ENCODE data around the gene HIPK4. TPM values are rescaled to one million over a fixed set of nuclear protein-coding genes. Genes with fewer than 3 reads are reported as not detected.

The HIPK4 gene
- total and polyA plus RNA-seq, 9 of the 15 experiments (the other 6 are each of a cell fraction or from before 2014, with no cell fraction given) = 0.06 to 0.09 TPM; not detected in 7

DNA sequence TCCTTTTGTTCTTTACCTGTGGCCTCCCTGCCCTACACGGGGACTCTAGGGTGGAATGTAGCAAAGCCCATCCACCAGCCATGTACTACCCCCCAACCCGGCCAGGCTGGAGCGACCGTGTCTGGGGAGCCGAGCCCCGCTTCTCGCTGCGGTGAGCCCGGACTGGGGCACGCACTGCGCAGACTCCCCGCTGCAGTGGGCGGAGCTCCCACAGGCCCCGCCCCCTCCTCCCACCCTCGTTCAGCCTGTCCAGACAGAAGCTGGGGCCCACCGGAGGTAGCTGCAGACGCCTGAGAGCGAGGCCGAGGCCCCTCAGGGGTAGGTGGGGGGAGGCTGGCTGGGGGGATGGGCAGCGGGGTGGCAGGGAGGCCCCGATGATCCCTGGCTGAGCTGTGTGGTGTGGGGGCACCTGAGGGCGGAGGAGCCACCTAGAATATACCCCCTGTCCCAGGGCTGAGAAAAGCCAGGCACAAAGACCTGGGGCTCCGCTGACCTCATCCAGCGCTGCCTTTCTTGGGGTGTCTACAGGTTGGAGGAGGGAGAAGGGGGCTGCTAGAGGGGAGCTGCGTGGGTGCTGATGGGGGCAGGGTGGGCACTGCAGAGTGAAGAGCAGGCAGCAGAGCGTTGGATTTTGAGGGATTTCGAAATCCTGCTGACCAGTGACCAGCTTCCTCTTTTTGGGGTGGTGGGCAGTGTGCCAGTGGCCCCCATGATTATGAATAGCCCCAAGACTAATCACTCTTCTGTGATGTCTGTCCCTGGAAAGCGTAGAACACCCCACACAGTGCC lies 24.2 kb downstream of the HIPK4 start (continued):
- no peak for TF ChIP-seq HNRNPH1 (optimal IDR thresholded peaks at IDR 0.05; ENCODE audit: low read depth, low read length)
- TF ChIP-seq RBFOX2 (IDR thresholded peaks at IDR 0.05; ENCODE audit: low read depth, low read length) = peak; percentile 40; the same call in 1 of the 2 replicates
- no peak for TF ChIP-seq ELF1 (tag; IDR thresholded peaks at IDR 0.05)
- TF ChIP-seq NONO (IDR thresholded peaks at IDR 0.05; ENCODE audit: low read depth in 2 of 2, low read length in 1 of 2) = no peak
- TF ChIP-seq, protein P1, sequence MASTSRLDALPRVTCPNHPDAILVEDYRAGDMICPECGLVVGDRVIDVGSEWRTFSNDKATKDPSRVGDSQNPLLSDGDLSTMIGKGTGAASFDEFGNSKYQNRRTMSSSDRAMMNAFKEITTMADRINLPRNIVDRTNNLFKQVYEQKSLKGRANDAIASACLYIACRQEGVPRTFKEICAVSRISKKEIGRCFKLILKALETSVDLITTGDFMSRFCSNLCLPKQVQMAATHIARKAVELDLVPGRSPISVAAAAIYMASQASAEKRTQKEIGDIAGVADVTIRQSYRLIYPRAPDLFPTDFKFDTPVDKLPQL (IDR thresholded peaks at IDR 0.05; ENCODE audit: extremely low read depth, insufficient read length) = no peak
- TF ChIP-seq, protein P2, sequence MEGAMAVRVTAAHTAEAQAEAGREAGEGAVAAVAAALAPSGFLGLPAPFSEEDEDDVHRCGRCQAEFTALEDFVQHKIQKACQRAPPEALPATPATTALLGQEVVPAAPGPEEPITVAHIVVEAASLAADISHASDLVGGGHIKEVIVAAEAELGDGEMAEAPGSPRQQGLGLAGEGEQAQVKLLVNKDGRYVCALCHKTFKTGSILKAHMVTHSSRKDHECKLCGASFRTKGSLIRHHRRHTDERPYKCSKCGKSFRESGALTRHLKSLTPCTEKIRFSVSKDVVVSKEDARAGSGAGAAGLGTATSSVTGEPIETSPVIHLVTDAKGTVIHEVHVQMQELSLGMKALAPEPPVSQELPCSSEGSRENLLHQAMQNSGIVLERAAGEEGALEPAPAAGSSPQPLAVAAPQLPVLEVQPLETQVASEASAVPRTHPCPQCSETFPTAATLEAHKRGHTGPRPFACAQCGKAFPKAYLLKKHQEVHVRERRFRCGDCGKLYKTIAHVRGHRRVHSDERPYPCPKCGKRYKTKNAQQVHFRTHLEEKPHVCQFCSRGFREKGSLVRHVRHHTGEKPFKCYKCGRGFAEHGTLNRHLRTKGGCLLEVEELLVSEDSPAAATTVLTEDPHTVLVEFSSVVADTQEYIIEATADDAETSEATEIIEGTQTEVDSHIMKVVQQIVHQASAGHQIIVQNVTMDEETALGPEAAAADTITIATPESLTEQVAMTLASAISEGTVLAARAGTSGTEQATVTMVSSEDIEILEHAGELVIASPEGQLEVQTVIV (CRISPR knock-in tag; IDR thresholded peaks at IDR 0.05; ENCODE audit: borderline replicate concordance) = no peak
- peak; percentile 63 for TF ChIP-seq NFIC (IDR thresholded peaks at IDR 0.05)
- TF ChIP-seq SUPT5H (IDR thresholded peaks at IDR 0.05) = peak; percentile 68; the same call in 1 of the 2 replicates
- no peak for TF ChIP-seq PHF21A (IDR thresholded peaks at IDR 0.05; ENCODE audit: borderline replicate concordance, low read depth)

Data from K562 (cell line).